Osteoblast (primary cell): Measurements from ENCODE around the gene TET1. TPM values are rescaled to one million over a fixed set of nuclear protein-coding genes. Genes with fewer than 3 reads are reported as not detected.

ENCODE experiments used
- DNase-seq: peaks from one replicate; pipeline ENCODE4 v3.0.0; 2011; ENCODE audit warnings: low spot score, mixed read lengths; ENCODE audit not compliant: insufficient read length; ENCODE audit errors: missing footprints
- H2AFZ ChIP-seq: 2 replicates; pipeline ENCODE4 v1.6.0; 2011; ENCODE audit warnings: mild to moderate bottlenecking, low read length
- H3K27ac ChIP-seq: 2 replicates; pipeline ENCODE4 v1.5.1; 2011; ENCODE audit warnings: mild to moderate bottlenecking, low read depth, low read length, moderate library complexity
- H3K27me3 ChIP-seq: 2 replicates; pipeline ENCODE4 v1.6.0; 2012; ENCODE audit warnings: mild to moderate bottlenecking, control low read depth, inconsistent platforms, low read length, moderate library complexity; ENCODE audit not compliant: insufficient read depth
- H3K36me3 ChIP-seq: 2 replicates; pipeline ENCODE4 v1.5.1; 2011; ENCODE audit warnings: mild to moderate bottlenecking, low read length, control low read depth, moderate library complexity; ENCODE audit not compliant: insufficient read depth
- H3K4me1 ChIP-seq: 2 replicates; pipeline ENCODE4 v1.5.1; 2011; ENCODE audit warnings: mild to moderate bottlenecking, low read length, control low read depth, moderate library complexity; ENCODE audit not compliant: insufficient read depth
- H3K4me2 ChIP-seq: 2 replicates; pipeline ENCODE4 v1.6.0; 2011; ENCODE audit warnings: mild to moderate bottlenecking, low read length; ENCODE audit not compliant: insufficient read depth
- H3K4me3 ChIP-seq: fragments of 200-600 bp; sonication (generic); 3 replicates; pipeline ENCODE4 v1.5.1; 2012; ENCODE audit warnings: mild to moderate bottlenecking, low read length, inconsistent platforms; ENCODE audit not compliant: insufficient read depth
- H3K79me2 ChIP-seq: 2 replicates; pipeline ENCODE4 v1.6.0; 2012; ENCODE audit warnings: mild to moderate bottlenecking, low read length, control low read depth, inconsistent platforms; ENCODE audit not compliant: insufficient read depth
- H3K9me3 ChIP-seq: 2 replicates; pipeline ENCODE4 v1.5.1; 2011; ENCODE audit warnings: low read depth, low read length, control low read depth
- H4K20me1 ChIP-seq: 2 replicates; pipeline ENCODE4 v1.6.0; 2012; ENCODE audit warnings: mild to moderate bottlenecking, low read length, control low read depth; ENCODE audit not compliant: insufficient read depth
- total RNA-seq: library from RNA; depleted of rRNA; stranded (reverse); fragments of >200 nt; gene quantifications from 2 replicates; pipeline ENCODE4 v1.2.3, GENCODE V29; 2012
- TF ChIP-seq, protein P1 (sequence below): IDR thresholded peaks from 2 replicates; pipeline ENCODE4 v1.5.1; 2011; ENCODE audit warnings: mild to moderate bottlenecking, low read depth, low read length, moderate library complexity; ENCODE audit errors: extremely low read depth

Gene TET1
- total RNA-seq, 1 donor, result 4.0 TPM

DNA sequence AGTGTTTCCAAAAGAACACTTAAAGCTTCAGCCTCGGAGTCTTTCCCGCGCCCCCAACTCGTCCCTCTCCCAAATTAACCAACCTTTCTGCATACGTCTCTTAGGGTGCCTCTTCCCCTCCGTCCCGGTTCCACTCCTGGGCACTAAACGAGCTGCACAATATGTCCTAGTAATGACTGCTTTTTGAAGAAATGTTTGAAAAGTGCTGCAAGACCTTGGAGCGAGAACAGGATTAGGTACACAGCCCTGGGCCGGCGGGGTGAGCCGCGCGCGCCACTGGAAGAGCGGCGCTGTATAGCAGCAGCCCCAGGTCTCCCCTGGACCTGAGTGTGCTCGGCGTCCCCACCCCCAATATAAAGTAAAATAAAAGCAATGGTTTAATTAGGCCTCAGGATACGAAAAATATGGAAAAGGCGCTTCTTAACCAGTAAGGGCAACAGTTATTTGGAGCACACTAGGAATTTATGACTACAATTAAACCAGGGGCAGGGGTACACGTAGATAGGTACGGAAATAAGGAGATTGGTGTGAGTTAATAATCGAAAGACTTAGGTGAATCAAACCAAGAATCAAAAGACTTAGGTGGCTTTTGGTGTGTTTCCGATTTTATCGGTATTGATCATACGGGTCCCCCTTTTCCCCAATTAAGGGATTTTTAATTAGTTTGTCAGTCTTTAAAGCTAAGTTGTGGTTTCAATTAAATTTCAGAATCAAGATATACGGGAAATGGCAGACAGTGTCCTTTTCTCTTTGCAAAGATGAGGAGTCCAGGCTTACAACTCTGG lies 1.9 kb downstream of the TET1 start:
- Histone ChIP-seq H3K27me3 (no peaks in the 10 kb centered on the region), H3K9me3 (no peaks in the 10 kb centered on the region), H3K4me3 (peak overlapping the region; percentile 10), H3K79me2 (no peaks in the 10 kb centered on the region), H2AFZ (no peak overlapping the region), H3K27ac (no peak overlapping the region), H3K36me3 (no peaks in the 10 kb centered on the region), H4K20me1 (no peaks in the 10 kb centered on the region), H3K4me1 (peaks cover 15% of the 10 kb centered on the region), H3K4me2 (peak overlapping the region; percentile 46)
- DNase-seq, result peak; percentile 56
- TF ChIP-seq, protein P1, sequence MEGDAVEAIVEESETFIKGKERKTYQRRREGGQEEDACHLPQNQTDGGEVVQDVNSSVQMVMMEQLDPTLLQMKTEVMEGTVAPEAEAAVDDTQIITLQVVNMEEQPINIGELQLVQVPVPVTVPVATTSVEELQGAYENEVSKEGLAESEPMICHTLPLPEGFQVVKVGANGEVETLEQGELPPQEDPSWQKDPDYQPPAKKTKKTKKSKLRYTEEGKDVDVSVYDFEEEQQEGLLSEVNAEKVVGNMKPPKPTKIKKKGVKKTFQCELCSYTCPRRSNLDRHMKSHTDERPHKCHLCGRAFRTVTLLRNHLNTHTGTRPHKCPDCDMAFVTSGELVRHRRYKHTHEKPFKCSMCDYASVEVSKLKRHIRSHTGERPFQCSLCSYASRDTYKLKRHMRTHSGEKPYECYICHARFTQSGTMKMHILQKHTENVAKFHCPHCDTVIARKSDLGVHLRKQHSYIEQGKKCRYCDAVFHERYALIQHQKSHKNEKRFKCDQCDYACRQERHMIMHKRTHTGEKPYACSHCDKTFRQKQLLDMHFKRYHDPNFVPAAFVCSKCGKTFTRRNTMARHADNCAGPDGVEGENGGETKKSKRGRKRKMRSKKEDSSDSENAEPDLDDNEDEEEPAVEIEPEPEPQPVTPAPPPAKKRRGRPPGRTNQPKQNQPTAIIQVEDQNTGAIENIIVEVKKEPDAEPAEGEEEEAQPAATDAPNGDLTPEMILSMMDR, result no peak

DNA sequence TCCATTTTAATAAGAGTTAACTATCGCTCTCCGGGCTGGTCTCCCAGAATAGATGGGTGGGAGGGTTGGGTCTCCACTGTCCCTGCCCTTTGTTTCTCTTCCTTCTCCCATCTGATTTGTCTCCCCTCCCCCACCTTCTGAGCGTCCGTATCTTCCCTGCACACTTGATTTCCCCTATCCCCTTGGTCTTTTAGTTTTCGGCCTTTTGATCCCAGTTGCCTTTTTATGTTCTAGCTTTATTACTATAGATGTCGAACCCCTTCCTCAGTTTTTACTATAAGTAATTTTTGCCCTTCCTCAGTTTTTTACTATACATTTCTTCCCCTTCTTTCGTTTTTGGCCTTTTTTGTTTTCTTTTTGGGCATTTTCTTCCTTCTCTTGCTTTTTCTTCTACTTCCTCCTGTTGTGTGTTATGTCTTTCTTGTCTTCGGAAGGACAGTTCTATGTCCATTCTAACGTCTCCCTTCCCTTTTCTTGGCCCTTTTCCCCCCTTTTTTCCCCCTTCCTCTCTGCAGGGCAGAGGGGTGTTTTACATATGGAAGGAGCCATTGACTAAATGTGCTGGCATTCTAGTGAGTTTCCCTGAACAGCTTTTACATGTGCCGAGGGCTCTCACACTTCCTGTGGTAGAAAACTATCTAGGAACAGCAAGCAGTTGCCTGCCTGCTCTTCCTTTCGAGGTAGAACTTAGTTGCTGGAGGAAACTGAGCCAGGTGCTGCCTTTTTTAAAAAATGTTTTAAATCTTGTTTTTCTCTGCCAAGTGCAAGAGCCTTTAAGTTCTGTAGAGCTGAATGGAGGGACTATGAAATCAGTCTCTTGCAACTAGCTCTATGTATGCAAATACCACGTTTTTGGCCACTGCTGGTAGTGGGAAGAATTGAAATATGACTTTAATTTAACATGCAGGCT lies 2.8 kb downstream of the TET1 start:
- Histone ChIP-seq H4K20me1 (no peaks in the 10 kb centered on the region), H2AFZ (peak overlapping the region; percentile 77), H3K27me3 (no peaks in the 10 kb centered on the region), H3K4me2 (peak overlapping the region; percentile 46), H3K36me3 (no peaks in the 10 kb centered on the region), H3K4me3 (peak overlapping the region; percentile 3), H3K9me3 (no peaks in the 10 kb centered on the region), H3K4me1 (peaks cover 15% of the 10 kb centered on the region), H3K79me2 (no peaks in the 10 kb centered on the region), H3K27ac (no peak overlapping the region)
- DNase-seq, result peak; percentile 72
- TF ChIP-seq, protein P1, result no peak

DNA sequence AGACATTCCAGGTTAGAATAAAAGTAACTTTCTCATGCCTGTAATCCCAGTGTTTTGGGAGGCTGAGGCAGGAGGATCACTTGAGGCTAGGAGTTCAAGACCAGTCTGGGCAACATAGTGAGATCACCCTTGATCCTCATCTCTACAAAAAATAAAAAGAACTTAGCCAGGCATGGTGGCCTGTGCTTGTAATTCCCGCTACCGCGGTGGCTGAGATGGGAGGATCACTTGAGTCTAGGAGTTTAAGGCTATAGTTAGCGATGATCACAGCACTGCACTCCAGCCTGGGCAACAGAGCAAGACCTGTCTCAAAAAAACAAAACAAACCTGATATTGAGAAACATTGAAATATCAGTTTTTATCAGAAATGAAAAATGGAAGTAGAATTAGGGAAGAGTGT lies 4.6 kb downstream of the TET1 start:
- H3K4me1 ChIP-seq, result peaks cover 7% of the 10 kb centered on the region
- no peak overlapping the region for H3K4me3 ChIP-seq
- no peak overlapping the region for H2AFZ ChIP-seq
- no peak overlapping the region for H3K27ac ChIP-seq
- DNase-seq, result no peak
- TF ChIP-seq, protein P1, result no peak
- H3K36me3 ChIP-seq, result no peaks in the 10 kb centered on the region
- H3K9me3 ChIP-seq, result no peaks in the 10 kb centered on the region
- no peaks in the 10 kb centered on the region for H4K20me1 ChIP-seq
- H3K79me2 ChIP-seq, result no peaks in the 10 kb centered on the region
- no peaks in the 10 kb centered on the region for H3K27me3 ChIP-seq
- H3K4me2 ChIP-seq, result no peak overlapping the region

DNA sequence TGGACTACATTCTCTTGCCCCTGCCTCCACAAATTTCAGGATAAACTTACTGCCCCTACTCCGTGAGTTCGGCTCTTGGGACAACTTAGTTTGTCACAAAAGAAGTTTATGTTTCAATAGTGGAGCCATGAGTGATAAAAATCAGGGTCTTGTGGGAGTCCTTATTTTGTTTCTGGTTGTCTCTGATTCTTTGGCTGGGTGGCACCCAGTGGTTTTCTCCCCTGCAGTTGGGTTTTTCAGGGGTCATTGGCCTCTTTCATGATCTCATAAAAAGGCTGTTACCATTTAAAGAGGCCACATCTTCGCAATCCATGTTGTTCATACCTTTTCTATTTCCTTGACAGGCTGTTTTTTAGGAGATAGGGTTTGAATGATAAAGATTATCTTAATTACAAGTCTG lies 5.5 kb downstream of the TET1 start:
- H3K9me3 ChIP-seq, result no peaks in the 10 kb centered on the region
- H3K4me1 ChIP-seq, result peaks cover 4% of the 10 kb centered on the region
- H2AFZ ChIP-seq, result no peak overlapping the region
- H3K27me3 ChIP-seq, result no peaks in the 10 kb centered on the region
- no peaks in the 10 kb centered on the region for H3K79me2 ChIP-seq
- no peaks in the 10 kb centered on the region for H3K36me3 ChIP-seq
- DNase-seq, result no peak
- H3K4me2 ChIP-seq, result no peak overlapping the region
- H3K27ac ChIP-seq, result no peak overlapping the region
- H3K4me3 ChIP-seq, result no peak overlapping the region
- TF ChIP-seq, protein P1, result no peak
- H4K20me1 ChIP-seq, result no peaks in the 10 kb centered on the region
